KBM-7 (cell line): Measurements from ENCODE around the gene PYDC1.
"Not testable (repeated sequence)": the region's sequence is repeated elsewhere in the genome, so short reads cannot be mapped to it uniquely, and the experiment has no call there.

ENCODE experiments used
- DNase-seq: peaks from one replicate; pipeline ENCODE4 v3.0.0-alpha.2; 2015
- in situ Hi-C: fragments of 300-500 bp; cut with MboI; formaldehyde crosslinking; loops from 2 replicates; pipeline ENCODE4 v1.14.3; 2020; ENCODE audit warnings: low sequenced_read_pairs, low pct_unique_long_range_greater_than_20kb, mixed read lengths

PYDC1 gene

GRCh38 chr16:31216422-31217135 lies at the start of gene PYDC1:
Gene PYDC1, minus strand, starts transcription at chr16:31217135. Its CDS starts 107 bp downstream, at chr16:31217028.
- in situ Hi-C loops = no loop called here

GRCh38 chr16:31265329-31266245 lies 48.7 kb upstream of the PYDC1 start:
- in situ Hi-C loops = no loop called here
- peak; percentile 25 for DNase-seq

More at GRCh38 chr16:31216422-31217135, at the start of gene PYDC1:
- no peak for DNase-seq

- in situ Hi-C loops = no loop called here
- no peak for DNase-seq
Measured at GRCh38 chr16:31262084-31262483, 45.1 kb upstream of the PYDC1 start.

- in situ Hi-C loops = no loop called here
- DNase-seq = no peak
Measured at GRCh38 chr16:31260136-31260931, 43.4 kb upstream of the PYDC1 start.

GRCh38 chr16:31258366-31258765 lies 41.4 kb upstream of the PYDC1 start:
- DNase-seq = no peak
- in situ Hi-C loops = no loop called here

- no peak for DNase-seq
- in situ Hi-C loops = no loop called here
Measured at GRCh38 chr16:31256466-31256865, 39.5 kb upstream of the PYDC1 start.

- DNase-seq = peak; percentile 92
- in situ Hi-C loops = no loop called here
Measured at GRCh38 chr16:31253642-31254045, 36.7 kb upstream of the PYDC1 start.

- DNase-seq = no peak
- in situ Hi-C loops = no loop called here
Measured at GRCh38 chr16:31251435-31251834, 34.5 kb upstream of the PYDC1 start.

- in situ Hi-C loops = no loop called here
Measured at GRCh38 chr16:31250782-31251384, 33.9 kb upstream of the PYDC1 start.

GRCh38 chr16:31248344-31248743 lies 31.4 kb upstream of the PYDC1 start:
- in situ Hi-C loops = no loop called here
- DNase-seq = no peak

More at GRCh38 chr16:31250782-31251384, 33.9 kb upstream of the PYDC1 start:
- DNase-seq = no peak

- in situ Hi-C loops = no loop called here
- DNase-seq = no peak
Measured at GRCh38 chr16:31246296-31246695, 29.4 kb upstream of the PYDC1 start.

GRCh38 chr16:31245598-31245997 lies 28.7 kb upstream of the PYDC1 start:
- DNase-seq, in situ Hi-C loops: not testable (repeated sequence)

- peak; percentile 95 for DNase-seq
- in situ Hi-C loops = no loop called here
Measured at GRCh38 chr16:31243734-31244670, 27.1 kb upstream of the PYDC1 start.

- DNase-seq = no peak
- in situ Hi-C loops = no loop called here
Measured at GRCh38 chr16:31242206-31242605, 25.3 kb upstream of the PYDC1 start.

GRCh38 chr16:31238041-31238440 lies 21.1 kb upstream of the PYDC1 start:
- DNase-seq = no peak
- in situ Hi-C loops = no loop called here

GRCh38 chr16:31229501-31229900 lies 12.6 kb upstream of the PYDC1 start:
- no peak for DNase-seq
- in situ Hi-C loops = no loop called here

- DNase-seq = no peak
- in situ Hi-C loops = no loop called here
Measured at GRCh38 chr16:31228206-31228605, 11.3 kb upstream of the PYDC1 start.

GRCh38 chr16:31225193-31225592 lies 8.3 kb upstream of the PYDC1 start:
- DNase-seq = no peak
- in situ Hi-C loops = no loop called here
